Activated T-helper 17 cell treated with anti-CD3 and anti-CD28 coated beads, Interleukin-2, amount 50 U/mL, for 72 hours (primary cell): Measurements from ENCODE around the gene SPTBN4. TPM values are rescaled to one million over a fixed set of nuclear protein-coding genes. Genes with fewer than 3 reads are reported as not detected.
"Not testable (repeated sequence)": the region's sequence is repeated elsewhere in the genome, so short reads cannot be mapped to it uniquely, and the experiment has no call there.

ENCODE experiments used
- ATAC-seq: fragments of 150-1000 bp; cut with Tn5 transposase; replicated peaks from 2 replicates; pipeline ENCODE4 v1.10.0; 2021; ENCODE audit warnings: mild to moderate bottlenecking, moderate library complexity
- H3K27ac Mint-ChIP-seq: one replicate; pipeline ENCODE4 v1.8.0; 2022; ENCODE audit warnings: mixed read lengths
- H3K27me3 Mint-ChIP-seq: one replicate; pipeline ENCODE4 v1.8.0; 2022; ENCODE audit warnings: mixed read lengths
- H3K36me3 Mint-ChIP-seq: one replicate; pipeline ENCODE4 v1.8.0; 2022; ENCODE audit warnings: low read depth, mild to moderate bottlenecking, mixed read lengths
- H3K4me1 Mint-ChIP-seq: one replicate; pipeline ENCODE4 v1.8.0; 2022; ENCODE audit warnings: mixed read lengths
- H3K4me3 Mint-ChIP-seq: one replicate; pipeline ENCODE4 v1.8.0; 2022; ENCODE audit warnings: mild to moderate bottlenecking, mixed read lengths
- H3K9me3 Mint-ChIP-seq: one replicate; pipeline ENCODE4 v1.8.0; 2022; ENCODE audit warnings: mixed read lengths
- total RNA-seq, 2 donors: library from RNA; stranded (reverse); gene quantifications; one replicate each; pipeline ENCODE4 v1.2.3, GENCODE V29; 2022

Gene SPTBN4
- total RNA-seq, 2 donors from 2014 or later: 1.4 to 16.4 TPM

GRCh38 chr19:40428197-40428596, 38.6 kb upstream of the SPTBN4 start:
- H3K36me3 Mint-ChIP-seq: peaks cover 26% of the 10 kb centered on the region
- not testable (repeated sequence) for H3K9me3 Mint-ChIP-seq, H3K27ac Mint-ChIP-seq, H3K4me3 Mint-ChIP-seq, ATAC-seq, H3K27me3 Mint-ChIP-seq, H3K4me1 Mint-ChIP-seq

GRCh38 chr19:40430242-40430641, 36.6 kb upstream of the SPTBN4 start:
- ATAC-seq, H3K36me3 Mint-ChIP-seq, H3K4me1 Mint-ChIP-seq, H3K9me3 Mint-ChIP-seq, H3K27ac Mint-ChIP-seq, H3K4me3 Mint-ChIP-seq, H3K27me3 Mint-ChIP-seq: not testable (repeated sequence)

- Mint-ChIP-seq H3K4me3 (no peak overlapping the region), H3K36me3 (no peaks in the 10 kb centered on the region), H3K4me1 (peaks cover 7% of the 10 kb centered on the region), H3K27me3 (no peaks in the 10 kb centered on the region), H3K9me3 (no peaks in the 10 kb centered on the region), H3K27ac (no peak overlapping the region)
- no peak for ATAC-seq
These were observed 35.1 kb upstream of the SPTBN4 start for GRCh38 chr19:40431698-40432097.

GRCh38 chr19:40432760-40433159, 34.0 kb upstream of the SPTBN4 start:
- not testable (repeated sequence) for H3K4me1 Mint-ChIP-seq, H3K36me3 Mint-ChIP-seq, ATAC-seq, H3K9me3 Mint-ChIP-seq, H3K27me3 Mint-ChIP-seq
- Mint-ChIP-seq H3K4me3 (peak overlapping the region; percentile 87), H3K27ac (peak overlapping the region; percentile 96)

- Mint-ChIP-seq H3K4me3 (peak overlapping the region; percentile 87), H3K36me3 (no peaks in the 10 kb centered on the region), H3K27me3 (no peaks in the 10 kb centered on the region), H3K9me3 (no peaks in the 10 kb centered on the region), H3K27ac (peak overlapping the region; percentile 96), H3K4me1 (peaks cover 7% of the 10 kb centered on the region)
- peak; percentile 96 for ATAC-seq
These were observed 33.2 kb upstream of the SPTBN4 start for GRCh38 chr19:40433391-40434216.

GRCh38 chr19:40438284-40438683, 28.5 kb upstream of the SPTBN4 start:
- Mint-ChIP-seq H3K4me3 (no peak overlapping the region), H3K27me3 (no peaks in the 10 kb centered on the region), H3K4me1 (peaks cover 9% of the 10 kb centered on the region), H3K36me3 (peaks cover 29% of the 10 kb centered on the region), H3K9me3 (no peaks in the 10 kb centered on the region), H3K27ac (peak overlapping the region; percentile 5)
- no peak for ATAC-seq

- peaks cover 11% of the 10 kb centered on the region for H3K4me1 Mint-ChIP-seq
- peak overlapping the region; percentile 93 for H3K4me3 Mint-ChIP-seq
- H3K27ac Mint-ChIP-seq: peak overlapping the region; percentile 91
- peaks cover 29% of the 10 kb centered on the region for H3K36me3 Mint-ChIP-seq
- no peaks in the 10 kb centered on the region for H3K9me3 Mint-ChIP-seq
- no peaks in the 10 kb centered on the region for H3K27me3 Mint-ChIP-seq
- ATAC-seq: no peak
These were observed 25.0 kb upstream of the SPTBN4 start for GRCh38 chr19:40441719-40442253.

- peak overlapping the region; percentile 91 for H3K27ac Mint-ChIP-seq
- H3K4me3 Mint-ChIP-seq: peak overlapping the region; percentile 93
- no peaks in the 10 kb centered on the region for H3K9me3 Mint-ChIP-seq
- H3K27me3 Mint-ChIP-seq: no peaks in the 10 kb centered on the region
- ATAC-seq: no peak
- peaks cover 29% of the 10 kb centered on the region for H3K36me3 Mint-ChIP-seq
- peaks cover 11% of the 10 kb centered on the region for H3K4me1 Mint-ChIP-seq
These were observed 24.3 kb upstream of the SPTBN4 start for GRCh38 chr19:40442328-40443130.

- Mint-ChIP-seq H3K4me1 (peaks cover 11% of the 10 kb centered on the region), H3K27me3 (no peaks in the 10 kb centered on the region), H3K9me3 (no peaks in the 10 kb centered on the region), H3K4me3 (peak overlapping the region; percentile 93), H3K36me3 (peaks cover 29% of the 10 kb centered on the region), H3K27ac (peak overlapping the region; percentile 91)
- ATAC-seq: peak; percentile 83
These were observed 23.4 kb upstream of the SPTBN4 start for GRCh38 chr19:40443131-40443999.

- Mint-ChIP-seq H3K9me3 (no peaks in the 10 kb centered on the region), H3K27me3 (no peaks in the 10 kb centered on the region), H3K27ac (peak within 1 kb of the TSS; percentile 91), H3K4me1 (peaks cover 11% of the 10 kb centered on the region), H3K36me3 (peaks cover 29% of the 10 kb centered on the region), H3K4me3 (peak within 1 kb of the TSS; percentile 93)
- peak; percentile 81 for ATAC-seq
These were observed 22.6 kb upstream of the SPTBN4 start, which contains the start of gene SERTAD3 for GRCh38 chr19:40444000-40444824. Gene SERTAD3, minus strand, starts transcription at chr19:40444335. Its CDS starts 2,255 bp downstream, at chr19:40442080.

GRCh38 chr19:40444825-40445312, 21.9 kb upstream of the SPTBN4 start:
- Mint-ChIP-seq H3K9me3 (no peaks in the 10 kb centered on the region), H3K36me3 (peaks cover 33% of the 10 kb centered on the region), H3K4me1 (peaks cover 11% of the 10 kb centered on the region), H3K4me3 (peak overlapping the region; percentile 93), H3K27ac (peak overlapping the region; percentile 91), H3K27me3 (no peaks in the 10 kb centered on the region)
- no peak for ATAC-seq

GRCh38 chr19:40445780-40446262, 21.0 kb upstream of the SPTBN4 start:
- H3K9me3 Mint-ChIP-seq: no peaks in the 10 kb centered on the region
- peak overlapping the region; percentile 93 for H3K4me3 Mint-ChIP-seq
- H3K27me3 Mint-ChIP-seq: no peaks in the 10 kb centered on the region
- no peak for ATAC-seq
- H3K36me3 Mint-ChIP-seq: peaks cover 29% of the 10 kb centered on the region
- peaks cover 11% of the 10 kb centered on the region for H3K4me1 Mint-ChIP-seq
- peak overlapping the region; percentile 41 for H3K27ac Mint-ChIP-seq

GRCh38 chr19:40446263-40446784, 20.5 kb upstream of the SPTBN4 start:
- Mint-ChIP-seq H3K36me3 (peaks cover 26% of the 10 kb centered on the region), H3K4me3 (no peak overlapping the region), H3K9me3 (no peaks in the 10 kb centered on the region), H3K27ac (no peak overlapping the region), H3K27me3 (no peaks in the 10 kb centered on the region), H3K4me1 (peaks cover 11% of the 10 kb centered on the region)
- ATAC-seq: no peak
